ENCODE measurements around the gene SNRPE. TPM values are rescaled to one million over a fixed set of nuclear protein-coding genes. Genes with fewer than 3 reads are reported as not detected.

The SNRPE gene
- total RNA-seq, 2 donors from 2014 or later, result 158 to 160 TPM

- DNase-seq (no peak), ATAC-seq (replicated peaks in 1 of 2) (no peak)
- no peak overlapping the region for H3K4me3 Mint-ChIP-seq
- no peaks in the 10 kb centered on the region for H3K27me3 Mint-ChIP-seq (ENCODE audit: low read depth)
- peaks cover 2 to 3% of the 10 kb centered on the region in 2 donors for H3K36me3 Mint-ChIP-seq (ENCODE audit: insufficient read depth in 2 of 2)
- peaks cover 3 to 4% of the 10 kb centered on the region in 2 donors for H3K9me3 Mint-ChIP-seq
- no peak overlapping the region for H3K27ac Mint-ChIP-seq
- H3K4me1 Mint-ChIP-seq (ENCODE audit: low read depth), result no peaks in the 10 kb centered on the region
Measured at GRCh38 chr1:203899353-203899716, 37.9 kb downstream of the SNRPE start.

DNA sequence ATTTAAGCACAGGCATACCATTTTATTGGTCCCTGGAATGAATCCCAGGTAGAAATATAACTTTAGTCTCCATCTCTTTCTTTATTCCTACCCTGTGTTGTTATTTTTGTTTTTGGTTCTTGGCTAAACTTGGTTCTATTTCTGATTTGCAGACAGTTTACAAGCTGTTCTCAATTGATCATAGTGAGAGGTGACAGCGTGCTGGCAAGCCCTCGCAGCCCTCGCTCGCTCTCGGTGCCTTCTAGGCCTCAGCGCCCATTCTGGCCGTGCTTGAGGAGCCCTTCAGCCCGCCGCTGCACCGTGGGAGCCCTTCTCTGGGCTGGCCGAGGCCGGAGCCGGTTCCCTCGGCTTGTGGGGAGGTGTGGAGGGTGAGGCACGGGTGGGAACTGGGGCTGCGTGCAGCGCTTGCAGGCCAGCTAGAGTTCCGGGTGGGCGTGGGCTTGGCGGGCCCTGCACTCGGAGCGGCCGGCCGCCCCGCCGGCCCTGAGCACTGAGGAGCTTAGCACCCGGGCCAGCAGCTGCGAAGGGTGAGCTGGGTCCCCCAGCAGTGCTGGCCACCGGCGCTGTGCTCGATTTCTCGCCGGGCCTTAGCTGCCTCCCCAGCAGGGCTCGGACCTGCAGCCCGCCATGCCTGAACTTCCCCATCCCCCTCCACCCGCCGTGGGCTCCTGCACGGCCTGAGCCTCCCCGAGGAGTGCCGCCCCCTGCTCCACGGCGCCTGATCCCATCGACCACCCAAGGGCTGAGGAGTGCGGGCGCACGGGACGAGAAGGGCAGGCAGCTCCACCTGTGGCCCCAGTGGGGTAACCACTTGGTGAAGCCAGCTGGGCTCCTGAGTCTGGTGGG is 38.7 kb downstream of the SNRPE start:
- no peak overlapping the region for H3K27ac Mint-ChIP-seq

GRCh38 chr1:203901581-203901980 is 40.2 kb downstream of the SNRPE start:
- Mint-ChIP-seq H3K36me3 (ENCODE audit: insufficient read depth in 2 of 2) (no peaks in the 10 kb centered on the region), H3K27me3 (ENCODE audit: low read depth) (no peaks in the 10 kb centered on the region), H3K4me3 (no peak overlapping the region), H3K9me3 (no peaks in the 10 kb centered on the region), H3K4me1 (ENCODE audit: low read depth) (no peaks in the 10 kb centered on the region), H3K27ac (no peak overlapping the region)
- ATAC-seq (replicated peaks in 1 of 2) (no peak), DNase-seq (no peak)

More for the DNA sequence above, 38.7 kb downstream of the SNRPE start:
- H3K27me3 Mint-ChIP-seq (ENCODE audit: low read depth), result no peaks in the 10 kb centered on the region
- no peaks in the 10 kb centered on the region for H3K9me3 Mint-ChIP-seq
- no peak for ATAC-seq (replicated peaks in 1 of 2)
- H3K4me1 Mint-ChIP-seq (ENCODE audit: low read depth), result no peaks in the 10 kb centered on the region
- H3K4me3 Mint-ChIP-seq, result no peak overlapping the region
- no peaks in the 10 kb centered on the region for H3K36me3 Mint-ChIP-seq (ENCODE audit: insufficient read depth in 2 of 2)
- no peak for DNase-seq

DNA sequence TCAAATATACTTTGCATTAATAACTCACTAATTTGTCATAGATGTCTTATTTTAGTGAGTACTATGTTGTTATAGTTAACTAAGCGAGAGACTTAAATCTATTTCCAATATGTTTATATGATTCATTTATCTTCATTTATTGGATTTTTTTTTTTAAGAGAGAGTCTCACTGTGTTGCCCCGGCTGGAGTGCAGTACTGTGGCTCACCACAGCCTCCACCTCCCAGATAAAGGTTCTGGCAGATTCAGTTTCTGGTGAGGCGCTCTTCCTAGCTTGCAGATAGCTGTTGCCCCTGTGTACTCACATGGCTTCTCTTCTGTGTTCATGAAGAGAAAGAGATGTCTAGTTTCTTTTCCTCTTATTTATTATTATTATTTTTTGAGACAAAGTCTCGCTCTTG is 43.9 kb downstream of the SNRPE start:
- ATAC-seq (replicated peaks in 1 of 2) (no peak), DNase-seq (no peak)
- Mint-ChIP-seq H3K4me3 (no peak overlapping the region), H3K36me3 (ENCODE audit: insufficient read depth in 2 of 2) (no peaks in the 10 kb centered on the region), H3K27me3 (ENCODE audit: low read depth) (no peaks in the 10 kb centered on the region), H3K9me3 (no peaks in the 10 kb centered on the region), H3K27ac (no peak overlapping the region), H3K4me1 (ENCODE audit: low read depth) (no peaks in the 10 kb centered on the region)

DNA sequence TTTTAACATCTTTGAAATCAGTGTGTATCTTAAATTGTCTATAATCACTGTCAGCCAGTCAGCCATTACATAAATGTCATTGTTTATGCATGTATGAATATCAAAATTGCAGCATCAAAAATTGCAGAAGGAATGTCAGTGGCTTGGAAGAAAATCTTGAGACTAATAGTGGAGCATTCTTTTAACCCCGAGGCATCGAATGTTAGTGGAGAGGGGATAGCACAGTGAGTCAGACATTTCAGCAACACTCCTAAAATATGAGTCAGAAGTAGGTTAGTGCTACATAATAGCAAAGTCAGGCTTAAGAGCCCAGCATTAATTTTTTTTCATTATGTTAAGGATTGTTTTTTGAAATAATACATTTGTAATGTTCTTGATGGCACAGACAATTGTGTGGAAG is 45.5 kb downstream of the SNRPE start:
- Mint-ChIP-seq H3K4me1 (ENCODE audit: low read depth) (no peaks in the 10 kb centered on the region), H3K27ac (no peak overlapping the region), H3K36me3 (ENCODE audit: insufficient read depth in 2 of 2) (no peaks in the 10 kb centered on the region), H3K9me3 (no peaks in the 10 kb centered on the region), H3K4me3 (no peak overlapping the region), H3K27me3 (ENCODE audit: low read depth) (no peaks in the 10 kb centered on the region)
- DNase-seq, result no peak
- ATAC-seq (replicated peaks in 1 of 2), result no peak

DNA sequence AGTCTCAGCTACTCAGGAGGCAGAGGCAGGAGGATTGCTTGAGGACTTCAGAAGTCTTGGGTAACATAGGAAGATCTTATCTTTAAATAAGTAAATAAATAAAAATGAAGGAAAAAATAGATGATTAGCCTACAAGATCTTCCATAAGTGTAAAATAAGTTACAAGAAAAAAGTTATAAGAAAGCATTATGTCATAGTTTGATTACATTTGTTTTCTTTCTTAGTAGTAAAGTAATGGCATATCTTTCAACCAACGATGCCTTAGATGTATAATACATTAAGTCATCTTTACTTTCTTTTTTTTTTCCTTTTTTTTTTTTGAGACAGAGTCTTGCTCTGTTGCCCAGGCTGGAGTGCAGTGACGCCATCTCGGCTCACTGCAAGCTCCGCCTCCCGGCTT is 46.5 kb downstream of the SNRPE start:
- H3K4me3 Mint-ChIP-seq, result no peak overlapping the region
- no peaks in the 10 kb centered on the region for H3K36me3 Mint-ChIP-seq (ENCODE audit: insufficient read depth in 2 of 2)
- ATAC-seq (replicated peaks in 1 of 2), result no peak
- H3K27ac Mint-ChIP-seq, result no peak overlapping the region
- no peaks in the 10 kb centered on the region for H3K27me3 Mint-ChIP-seq (ENCODE audit: low read depth)
- no peaks in the 10 kb centered on the region for H3K9me3 Mint-ChIP-seq
- H3K4me1 Mint-ChIP-seq (ENCODE audit: low read depth), result no peaks in the 10 kb centered on the region
- DNase-seq, result no peak

- H3K27me3 Mint-ChIP-seq (ENCODE audit: low read depth), result no peaks in the 10 kb centered on the region
- H3K27ac Mint-ChIP-seq, result no peak overlapping the region
- no peak overlapping the region for H3K4me3 Mint-ChIP-seq
Measured at GRCh38 chr1:203911806-203912205, 50.4 kb downstream of the SNRPE start.

DNA sequence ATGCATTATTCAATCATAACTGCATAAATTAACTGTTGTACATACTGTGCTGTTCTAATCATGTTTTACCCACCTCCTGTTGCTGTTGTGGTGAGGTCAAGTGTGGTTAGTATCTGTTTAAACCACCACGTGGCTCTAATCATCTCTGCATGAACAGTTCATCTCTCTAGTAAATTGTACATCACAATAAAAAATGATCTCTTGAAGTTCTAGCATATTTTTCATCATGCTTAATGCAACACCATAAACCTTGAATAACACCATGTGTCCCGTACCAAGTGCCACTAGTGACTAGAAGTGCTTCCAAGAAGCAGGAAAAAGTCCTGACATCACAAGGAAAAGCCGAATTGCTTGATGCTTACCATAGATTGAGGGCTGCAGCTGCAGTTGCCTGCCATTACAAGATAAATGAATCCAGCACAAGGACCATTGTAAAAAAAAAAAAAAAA is 51.7 kb downstream of the SNRPE start:
- no peaks in the 10 kb centered on the region for H3K4me1 Mint-ChIP-seq (ENCODE audit: low read depth)
- DNase-seq (no peak), ATAC-seq (replicated peaks in 1 of 2) (no peak)
- no peak overlapping the region for H3K4me3 Mint-ChIP-seq
- H3K27me3 Mint-ChIP-seq (ENCODE audit: low read depth), result no peaks in the 10 kb centered on the region
- no peak overlapping the region for H3K27ac Mint-ChIP-seq
- H3K9me3 Mint-ChIP-seq, result no peaks in the 10 kb centered on the region
- H3K36me3 Mint-ChIP-seq (ENCODE audit: insufficient read depth in 2 of 2), result no peaks in the 10 kb centered on the region

More at GRCh38 chr1:203911806-203912205, 50.4 kb downstream of the SNRPE start:
- no peak for ATAC-seq (replicated peaks in 1 of 2)
- no peaks in the 10 kb centered on the region for H3K4me1 Mint-ChIP-seq (ENCODE audit: low read depth)
- H3K36me3 Mint-ChIP-seq (ENCODE audit: insufficient read depth in 2 of 2), result no peaks in the 10 kb centered on the region
- no peaks in the 10 kb centered on the region for H3K9me3 Mint-ChIP-seq
- DNase-seq, result no peak

DNA sequence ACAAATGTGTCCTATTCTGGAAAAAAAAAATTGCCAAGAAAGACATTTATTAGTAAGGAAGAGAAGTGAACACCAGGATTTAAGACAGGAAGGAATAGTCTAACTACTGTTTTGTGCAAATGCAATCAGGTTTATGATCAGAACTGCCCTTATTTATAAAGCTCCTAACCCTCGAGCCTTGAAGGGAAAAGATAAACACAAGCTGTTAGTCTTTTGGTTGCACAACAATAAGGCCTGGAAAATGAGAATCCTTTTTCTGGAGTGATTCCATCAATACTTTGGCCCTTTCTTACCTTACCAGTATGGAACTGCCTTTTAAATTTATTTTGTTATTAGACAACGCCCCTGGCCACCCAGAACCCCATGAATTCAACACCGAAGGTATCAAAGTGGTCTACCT is 52.9 kb downstream of the SNRPE start:
- no peak for DNase-seq
- Mint-ChIP-seq H3K9me3 (no peaks in the 10 kb centered on the region), H3K27ac (no peak overlapping the region)

DNA sequence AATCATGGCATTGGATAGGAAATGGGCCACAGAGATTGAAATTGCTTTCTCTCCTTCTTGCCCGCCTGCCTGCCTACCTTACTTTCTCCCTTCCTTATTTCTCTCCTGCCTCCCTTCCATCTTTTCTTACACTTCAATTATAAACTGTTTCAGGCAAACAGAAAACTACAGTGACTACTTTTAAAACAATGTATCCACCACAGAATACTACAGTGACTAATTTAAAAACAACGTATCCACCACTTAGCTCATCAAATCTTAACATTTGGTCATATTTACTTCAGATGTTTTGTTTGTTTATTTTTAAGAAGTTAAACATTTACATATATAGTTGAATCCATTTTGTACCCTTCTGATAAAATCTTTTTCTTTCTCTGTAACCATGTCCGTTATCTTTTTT is 54.4 kb downstream of the SNRPE start:
- Mint-ChIP-seq H3K9me3 (no peaks in the 10 kb centered on the region), H3K27me3 (ENCODE audit: low read depth) (no peaks in the 10 kb centered on the region), H3K36me3 (ENCODE audit: insufficient read depth in 2 of 2) (no peaks in the 10 kb centered on the region), H3K4me3 (no peak overlapping the region), H3K27ac (no peak overlapping the region), H3K4me1 (ENCODE audit: low read depth) (no peaks in the 10 kb centered on the region)
- DNase-seq (no peak), ATAC-seq (replicated peaks in 1 of 2) (no peak)

More for the DNA sequence above, 52.9 kb downstream of the SNRPE start:
- no peaks in the 10 kb centered on the region for H3K27me3 Mint-ChIP-seq (ENCODE audit: low read depth)
- H3K36me3 Mint-ChIP-seq (ENCODE audit: insufficient read depth in 2 of 2), result no peaks in the 10 kb centered on the region
- no peak for ATAC-seq (replicated peaks in 1 of 2)
- no peaks in the 10 kb centered on the region for H3K4me1 Mint-ChIP-seq (ENCODE audit: low read depth)
- no peak overlapping the region for H3K4me3 Mint-ChIP-seq

DNA sequence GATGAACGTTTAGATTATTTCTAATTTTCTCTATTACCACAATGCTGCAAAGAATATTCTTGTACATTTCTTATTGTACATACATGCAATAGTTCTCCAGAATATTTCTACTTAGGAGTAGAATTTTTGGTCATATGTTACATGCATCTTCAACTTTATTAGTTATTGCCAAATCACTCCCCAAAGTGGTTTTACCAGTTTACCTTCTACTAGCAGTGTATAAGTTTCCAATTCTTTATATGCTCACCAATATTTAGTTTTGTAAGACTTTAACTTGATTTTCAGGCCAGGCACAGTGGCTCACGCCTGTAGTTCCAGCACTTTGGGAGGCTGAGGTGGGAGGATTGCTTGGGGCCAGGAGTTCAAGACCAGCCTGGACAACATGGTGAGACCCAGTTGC is 55.4 kb downstream of the SNRPE start:
- no peaks in the 10 kb centered on the region for H3K4me1 Mint-ChIP-seq (ENCODE audit: low read depth)
- H3K27ac Mint-ChIP-seq, result no peak overlapping the region
- H3K9me3 Mint-ChIP-seq, result no peaks in the 10 kb centered on the region
- no peaks in the 10 kb centered on the region for H3K27me3 Mint-ChIP-seq (ENCODE audit: low read depth)
- H3K4me3 Mint-ChIP-seq, result no peak overlapping the region
- ATAC-seq (replicated peaks in 1 of 2) (no peak), DNase-seq (no peak)
- no peaks in the 10 kb centered on the region for H3K36me3 Mint-ChIP-seq (ENCODE audit: insufficient read depth in 2 of 2)

Other genes starting within 250 kb of the SNRPE start
- 10 to 100 TPM; 34.1 to 65.5 TPM for gene ATP2B4, start 234.8 kb upstream of the SNRPE start, total RNA-seq
- gene LAX1, start 96.4 kb upstream of the SNRPE start, total RNA-seq, result 10 to 100 TPM; 24.3 to 24.8 TPM
- gene ZBED6, start 66.0 kb upstream of the SNRPE start, total RNA-seq, result 10 to 100 TPM; 25.6 to 26.6 TPM
- gene ZC3H11A, start 66.0 kb upstream of the SNRPE start, total RNA-seq, result 100 to 1,000 TPM; 140 to 141 TPM
- gene SOX13, start 211.5 kb downstream of the SNRPE start, total RNA-seq, result 1 to 10 TPM; 1.9 to 3.9 TPM